ENCODE results near the gene ADAMTS13. TPM values are rescaled to one million over a fixed set of nuclear protein-coding genes. Genes with fewer than 3 reads are reported as not detected.

The ADAMTS13 gene
- total RNA-seq, 4 donors from 2014 or later, result 1.7 to 4.3 (median 3.2) TPM

DNA sequence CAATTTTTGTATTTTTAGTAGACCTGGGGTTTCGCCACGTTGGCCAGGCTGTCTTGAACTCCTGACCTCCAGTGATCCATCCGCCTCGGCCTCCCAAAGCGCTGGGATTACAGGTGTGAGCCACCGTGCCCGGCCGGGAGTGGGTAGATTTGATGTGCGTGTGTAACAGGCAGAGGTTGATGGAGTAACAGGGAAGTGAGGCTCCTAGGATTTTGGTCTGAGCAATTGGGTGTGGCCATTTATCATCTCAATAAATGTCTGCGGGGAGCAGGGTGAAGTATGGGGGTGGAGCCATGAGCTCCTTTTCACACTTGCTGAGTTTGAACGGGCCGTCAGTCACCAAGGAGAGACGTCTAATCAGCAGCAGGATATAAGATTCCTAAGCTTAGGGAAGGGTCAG, 3.2 kb upstream of the ADAMTS13 start:
- WGBS, 2 donors, result 70 to 72% methylated on average over 13 of the region's 13 CpGs
- no peak for DNase-seq (ENCODE audit: low spot score in 2 of 2)
- TF ChIP-seq EP300 (IDR thresholded peaks at IDR 0.05) (no peak), POLR2A (IDR thresholded peaks at IDR 0.05) (no peak)
- TF ChIP-seq, protein P1, sequence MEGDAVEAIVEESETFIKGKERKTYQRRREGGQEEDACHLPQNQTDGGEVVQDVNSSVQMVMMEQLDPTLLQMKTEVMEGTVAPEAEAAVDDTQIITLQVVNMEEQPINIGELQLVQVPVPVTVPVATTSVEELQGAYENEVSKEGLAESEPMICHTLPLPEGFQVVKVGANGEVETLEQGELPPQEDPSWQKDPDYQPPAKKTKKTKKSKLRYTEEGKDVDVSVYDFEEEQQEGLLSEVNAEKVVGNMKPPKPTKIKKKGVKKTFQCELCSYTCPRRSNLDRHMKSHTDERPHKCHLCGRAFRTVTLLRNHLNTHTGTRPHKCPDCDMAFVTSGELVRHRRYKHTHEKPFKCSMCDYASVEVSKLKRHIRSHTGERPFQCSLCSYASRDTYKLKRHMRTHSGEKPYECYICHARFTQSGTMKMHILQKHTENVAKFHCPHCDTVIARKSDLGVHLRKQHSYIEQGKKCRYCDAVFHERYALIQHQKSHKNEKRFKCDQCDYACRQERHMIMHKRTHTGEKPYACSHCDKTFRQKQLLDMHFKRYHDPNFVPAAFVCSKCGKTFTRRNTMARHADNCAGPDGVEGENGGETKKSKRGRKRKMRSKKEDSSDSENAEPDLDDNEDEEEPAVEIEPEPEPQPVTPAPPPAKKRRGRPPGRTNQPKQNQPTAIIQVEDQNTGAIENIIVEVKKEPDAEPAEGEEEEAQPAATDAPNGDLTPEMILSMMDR (IDR thresholded peaks at IDR 0.05), result no peak
- no peaks in the 10 kb centered on the region for H3K9me3 ChIP-seq
- peaks cover 0 to 33% (median 13%) of the 10 kb centered on the region in 4 donors for H3K4me1 ChIP-seq
- H3K27ac ChIP-seq, result peak overlapping the region in 1 of 4 donors; percentile 88
- H3K36me3 ChIP-seq, result peaks cover 0 to 21% (median 0%) of the 10 kb centered on the region in 3 donors
- H3K4me3 ChIP-seq, result peak overlapping the region in 1 of 4 donors; percentile 60
- no peaks in the 10 kb centered on the region for H3K27me3 ChIP-seq

DNA sequence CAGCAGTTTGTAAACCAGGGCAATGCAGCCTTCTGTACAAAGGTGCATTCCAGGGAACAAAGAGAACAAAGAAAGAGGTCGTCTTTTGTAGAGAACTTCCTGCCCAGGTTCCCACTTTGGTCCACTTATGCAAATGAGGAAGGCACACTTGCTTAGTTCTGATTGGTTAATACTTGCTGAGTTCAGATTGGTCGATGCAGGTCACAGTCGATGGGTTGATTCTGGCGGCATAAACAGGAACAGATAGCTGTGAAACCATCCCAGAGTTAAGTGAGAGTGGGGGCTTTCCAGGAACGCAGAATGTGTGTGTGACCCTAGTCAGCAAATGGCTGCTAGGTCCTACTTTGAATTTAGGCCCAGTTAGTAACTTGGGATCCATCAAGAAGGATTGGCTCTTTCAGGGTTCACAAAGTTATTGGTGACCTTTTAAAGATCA, 1.8 kb upstream of the ADAMTS13 start:
- DNase-seq (ENCODE audit: low spot score in 2 of 2), result no peak
- 61 to 71% methylated on average over 5 of the region's 5 CpGs for WGBS, 2 donors
- no peak overlapping the region for H3K4me3 ChIP-seq
- H3K27me3 ChIP-seq, result no peaks in the 10 kb centered on the region
- no peak overlapping the region for H3K27ac ChIP-seq
- no peaks in the 10 kb centered on the region for H3K9me3 ChIP-seq
- peaks cover 0 to 21% (median 0%) of the 10 kb centered on the region in 3 donors for H3K36me3 ChIP-seq
- peaks cover 0 to 28% (median 13%) of the 10 kb centered on the region in 4 donors for H3K4me1 ChIP-seq
- TF ChIP-seq EP300 (IDR thresholded peaks at IDR 0.05) (no peak), POLR2A (IDR thresholded peaks at IDR 0.05) (no peak)
- TF ChIP-seq, protein P1 (IDR thresholded peaks at IDR 0.05), result no peak

DNA sequence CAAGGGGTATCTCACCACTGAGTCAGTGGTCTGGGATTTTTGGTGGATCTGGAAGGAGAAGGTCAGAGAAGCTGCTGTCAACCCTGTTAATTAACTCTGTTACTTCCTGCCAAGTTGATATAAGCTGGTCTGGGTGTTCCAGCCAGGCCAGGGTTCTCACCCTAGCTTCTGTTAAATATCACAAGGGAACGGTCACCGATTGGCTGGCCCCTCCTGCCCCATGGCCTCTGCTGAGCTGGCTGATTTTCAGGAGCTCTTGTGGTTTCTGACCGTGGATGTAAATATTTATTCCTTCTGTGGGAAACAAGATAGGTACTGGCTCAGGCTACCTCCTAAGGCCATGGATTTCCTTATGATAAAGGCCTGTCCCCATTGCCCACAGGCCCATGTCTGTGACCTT, 1.0 kb downstream of the ADAMTS13 start:
- H3K9me3 ChIP-seq, result no peaks in the 10 kb centered on the region
- 78 to 87% methylated on average over 3 of the region's 3 CpGs for WGBS, 2 donors
- peaks cover 0 to 14% (median under 1%) of the 10 kb centered on the region in 4 donors for H3K4me1 ChIP-seq
- peaks cover 0 to 23% of the 10 kb centered on the region in 2 donors for H3K27me3 ChIP-seq
- TF ChIP-seq EP300 (IDR thresholded peaks at IDR 0.05) (no peak), POLR2A (IDR thresholded peaks at IDR 0.05) (no peak)
- TF ChIP-seq, protein P1 (IDR thresholded peaks at IDR 0.05), result no peak
- no peak overlapping the region for H3K4me3 ChIP-seq
- DNase-seq (ENCODE audit: low spot score in 2 of 2), result no peak
- H3K36me3 ChIP-seq, result peaks cover 0 to 31% (median 0%) of the 10 kb centered on the region in 3 donors
- no peak overlapping the region for H3K27ac ChIP-seq

DNA sequence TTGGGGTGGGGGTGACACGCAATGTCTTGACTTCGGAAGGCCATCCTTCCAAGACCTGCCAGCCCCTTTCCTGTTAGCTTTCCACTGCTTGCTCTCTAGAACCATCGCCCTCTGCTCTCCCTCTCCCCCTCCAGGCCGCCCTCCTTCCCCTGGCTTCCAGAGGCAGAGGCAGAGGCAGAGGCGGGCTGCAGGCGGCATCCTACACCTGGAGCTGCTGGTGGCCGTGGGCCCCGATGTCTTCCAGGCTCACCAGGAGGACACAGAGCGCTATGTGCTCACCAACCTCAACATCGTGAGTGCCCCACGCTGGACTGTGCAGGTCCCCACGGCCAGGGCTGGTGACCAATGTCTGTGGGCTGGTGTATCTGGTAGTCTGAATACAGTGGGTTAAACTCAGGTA, 2.0 kb downstream of the ADAMTS13 start:
- Histone ChIP-seq H3K27me3 (peaks cover 0 to 26% of the 10 kb centered on the region in 2 donors), H3K27ac (no peak overlapping the region), H3K9me3 (no peaks in the 10 kb centered on the region), H3K4me3 (no peak overlapping the region), H3K4me1 (peaks cover 0 to 14% (median 2%) of the 10 kb centered on the region in 4 donors), H3K36me3 (peaks cover 0 to 31% (median 0%) of the 10 kb centered on the region in 3 donors)
- no peak for TF ChIP-seq EP300 (IDR thresholded peaks at IDR 0.05)
- TF ChIP-seq, protein P1 (IDR thresholded peaks at IDR 0.05), result no peak
- TF ChIP-seq POLR2A (IDR thresholded peaks at IDR 0.05), result no peak
- no peak for DNase-seq (ENCODE audit: low spot score in 2 of 2)
- WGBS, 2 donors, result 86 to 91% methylated on average over 12 of the region's 12 CpGs

DNA sequence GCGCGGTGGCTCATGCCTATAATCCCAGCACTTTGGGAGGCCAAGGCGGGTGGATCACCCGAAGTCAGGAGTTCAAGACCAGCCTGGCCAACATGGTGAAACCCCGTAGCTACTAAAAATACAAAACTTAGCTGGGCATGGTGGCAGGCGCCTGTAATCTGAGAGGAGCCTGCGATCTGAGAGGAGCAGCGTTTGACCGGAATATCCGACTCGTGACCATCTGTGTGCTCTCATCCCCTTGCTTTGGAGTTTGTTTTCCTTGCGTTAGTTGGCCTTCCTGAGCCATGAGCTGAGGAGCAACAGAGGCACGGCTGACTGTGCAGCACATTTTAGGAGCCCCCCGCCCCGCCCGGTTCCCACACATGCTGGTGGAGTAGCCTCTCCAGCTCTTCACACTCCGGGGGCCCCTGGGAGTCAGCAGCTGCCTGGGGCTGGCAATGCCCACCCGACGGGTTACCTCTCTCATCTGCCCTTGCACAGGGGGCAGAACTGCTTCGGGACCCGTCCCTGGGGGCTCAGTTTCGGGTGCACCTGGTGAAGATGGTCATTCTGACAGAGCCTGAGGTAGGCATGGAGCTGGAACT, 3.0 kb downstream of the ADAMTS13 start:
- Histone ChIP-seq H3K27ac (no peak overlapping the region), H3K27me3 (peaks cover 0 to 34% of the 10 kb centered on the region in 2 donors), H3K9me3 (no peaks in the 10 kb centered on the region), H3K4me1 (peaks cover 0 to 20% (median 2%) of the 10 kb centered on the region in 4 donors), H3K36me3 (peaks cover 0 to 31% (median 0%) of the 10 kb centered on the region in 3 donors), H3K4me3 (no peak overlapping the region)
- no peak for DNase-seq (ENCODE audit: low spot score in 2 of 2)
- WGBS, 2 donors, result 89 to 92% methylated on average over 20 to 22 of the region's 22 CpGs
- TF ChIP-seq, protein P1 (IDR thresholded peaks at IDR 0.05), result no peak
- TF ChIP-seq POLR2A (IDR thresholded peaks at IDR 0.05), result no peak
- TF ChIP-seq EP300 (IDR thresholded peaks at IDR 0.05), result no peak
